ENCODE results near the gene CACNA1C.

CACNA1C gene

DNA sequence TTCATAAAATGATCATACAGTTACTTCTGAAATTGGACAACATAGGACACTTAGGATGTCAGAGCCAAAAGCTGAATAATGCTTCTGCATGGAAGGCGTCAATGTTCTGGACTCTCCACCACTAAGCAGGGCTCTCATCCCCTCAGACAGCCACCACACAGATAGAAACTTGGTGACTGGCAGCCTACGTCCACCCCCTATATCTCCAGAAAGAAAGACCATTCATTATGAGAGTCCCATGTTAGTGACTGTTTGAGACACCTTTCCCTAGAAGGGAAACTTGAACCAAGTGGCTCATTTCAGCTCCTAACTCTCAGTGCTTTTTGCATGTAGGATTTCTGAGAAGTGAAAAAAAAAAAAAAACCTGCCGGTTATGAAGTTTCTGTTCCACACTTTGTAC is 491.0 kb downstream of the CACNA1C start:
- no peak for DNase-seq

DNA sequence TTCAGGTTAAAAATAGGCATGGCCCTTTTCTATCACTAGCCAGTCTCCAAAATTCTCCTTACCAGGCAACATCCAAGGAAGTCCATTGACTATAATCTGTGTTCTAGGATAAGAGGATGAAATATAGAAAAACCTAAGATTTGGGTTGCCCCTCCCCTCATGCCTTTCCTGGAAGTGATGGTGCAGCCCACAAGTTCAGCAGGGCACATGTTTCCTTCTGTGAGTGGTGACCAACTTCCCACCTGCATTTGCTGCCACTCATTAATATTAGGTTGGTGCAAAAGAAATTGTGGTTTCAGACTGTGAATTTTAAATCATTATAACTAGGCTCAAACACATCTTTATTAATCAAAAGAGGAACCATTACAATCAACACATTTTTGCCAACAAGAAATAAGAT is 491.4 kb downstream of the CACNA1C start:
- no peak for DNase-seq

DNA sequence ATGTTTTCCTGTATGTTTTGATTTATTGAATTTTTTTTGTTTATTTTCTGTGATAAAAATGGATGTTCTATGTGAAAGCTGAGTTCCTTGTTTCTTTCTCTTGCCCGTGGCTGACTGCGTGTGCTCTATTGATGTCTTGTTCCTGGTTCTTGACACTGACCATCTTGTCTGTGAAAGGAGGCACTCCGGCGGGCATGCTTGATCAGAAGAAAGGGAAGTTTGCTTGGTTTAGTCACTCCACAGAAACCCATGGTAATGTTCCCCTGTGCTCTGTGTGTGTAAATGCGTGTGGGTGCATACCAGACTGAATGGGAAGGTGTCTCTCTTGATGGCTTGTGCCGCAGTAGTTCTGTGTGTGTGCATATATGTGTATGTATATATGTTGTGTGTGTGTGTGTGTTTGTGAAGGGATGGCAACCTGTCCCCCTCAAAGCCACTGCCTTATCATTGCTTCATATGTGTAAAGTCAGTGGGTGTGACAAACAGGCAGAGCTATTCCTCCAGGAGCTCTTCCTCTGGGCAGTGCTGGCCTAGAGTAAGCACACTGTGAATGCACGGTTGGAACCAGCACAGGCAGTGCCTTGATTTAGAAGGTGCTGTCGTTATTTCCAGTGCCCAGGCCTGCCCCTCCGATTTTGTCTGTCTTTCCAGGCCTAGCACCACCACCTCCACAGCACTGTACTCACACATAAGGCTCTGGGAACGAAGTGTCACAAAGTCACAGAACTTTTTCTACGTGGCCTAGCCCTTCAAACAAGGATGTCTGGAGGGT is 494.7 kb downstream of the CACNA1C start:
- no peak for DNase-seq

DNA sequence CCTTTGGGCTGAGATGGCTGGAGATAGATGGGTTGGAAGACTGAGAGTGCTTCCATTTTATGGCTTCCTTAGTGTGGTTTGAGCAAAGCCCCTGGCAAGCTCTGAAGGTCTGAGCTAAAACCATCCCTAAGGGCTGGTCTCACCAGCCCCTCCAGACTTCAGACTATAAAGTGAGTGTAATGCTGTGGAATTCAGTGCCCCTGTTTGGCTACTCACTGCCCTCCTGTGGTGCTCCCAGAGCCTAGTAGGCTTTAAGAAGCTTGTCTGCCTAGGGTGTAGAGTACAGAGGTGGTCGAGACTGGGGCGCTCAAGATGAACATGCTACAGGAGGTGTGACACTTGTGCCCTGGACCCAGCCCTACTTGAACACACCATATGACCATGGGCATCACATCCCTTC is 495.3 kb downstream of the CACNA1C start:
- DNase-seq: no peak

DNA sequence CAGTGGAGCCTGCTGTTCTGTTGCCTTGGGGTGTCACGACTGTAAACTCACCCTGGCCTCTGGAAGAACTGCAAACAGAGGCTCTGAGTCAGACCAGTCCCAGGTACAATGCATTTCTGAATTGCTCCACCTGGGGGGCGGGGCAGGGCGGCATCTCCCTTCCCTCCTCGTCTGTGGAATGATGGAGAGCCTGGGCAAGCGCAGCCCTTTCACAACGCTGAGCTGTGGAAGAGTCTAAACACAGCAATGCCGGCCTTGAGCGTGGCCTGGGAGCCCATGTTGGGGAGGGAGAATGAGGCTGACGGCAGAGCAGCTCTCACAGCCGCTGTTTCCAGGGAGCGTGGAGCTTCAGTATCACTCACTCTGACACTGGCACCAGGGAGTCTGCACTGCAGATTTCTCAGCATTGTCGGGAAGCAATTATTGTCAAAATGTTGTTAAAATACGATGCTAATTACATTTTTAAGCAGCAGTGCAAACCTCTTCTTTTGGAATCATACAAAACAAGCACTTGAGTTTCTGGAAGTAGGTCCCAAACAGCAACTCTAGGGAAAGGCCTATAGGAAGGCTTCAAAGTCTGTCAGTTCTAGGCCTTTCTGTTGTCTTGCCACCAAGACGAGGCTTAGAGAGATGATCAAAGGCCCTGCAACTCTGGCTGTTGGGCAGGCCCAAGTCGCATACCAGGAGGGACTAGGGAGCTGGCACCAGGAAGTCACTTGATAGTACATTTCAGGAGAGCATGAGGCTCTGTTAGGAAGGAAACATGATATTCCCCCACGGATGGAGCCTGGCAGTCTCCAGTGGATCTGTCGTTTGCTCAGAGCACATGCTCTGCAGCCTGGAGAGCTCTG is 498.0 kb downstream of the CACNA1C start:
- no peak for DNase-seq

DNA sequence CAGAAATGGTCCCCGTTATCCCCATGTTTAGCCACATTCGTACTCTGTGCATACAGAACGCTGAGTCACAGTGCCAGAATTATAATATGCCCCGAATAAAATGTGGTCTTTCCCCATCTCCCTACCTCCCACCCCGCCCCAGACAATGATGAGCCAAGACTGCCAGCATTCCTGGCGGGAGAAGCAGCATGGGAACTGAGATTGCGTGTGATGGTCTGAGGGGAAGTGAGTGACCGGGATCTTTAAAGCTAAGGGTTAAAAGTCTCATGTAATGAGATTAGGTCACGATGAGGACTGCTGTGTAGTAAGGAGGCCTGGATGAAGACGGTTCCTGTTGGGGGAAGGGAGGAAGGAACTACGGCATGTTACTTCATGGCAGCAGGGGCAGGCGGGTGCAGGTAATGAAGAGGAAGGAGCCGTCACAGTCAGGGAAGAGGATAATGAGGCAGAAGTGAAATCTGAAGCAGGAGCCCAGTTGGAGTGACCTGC is 498.7 kb downstream of the CACNA1C start:
- DNase-seq: no peak

DNA sequence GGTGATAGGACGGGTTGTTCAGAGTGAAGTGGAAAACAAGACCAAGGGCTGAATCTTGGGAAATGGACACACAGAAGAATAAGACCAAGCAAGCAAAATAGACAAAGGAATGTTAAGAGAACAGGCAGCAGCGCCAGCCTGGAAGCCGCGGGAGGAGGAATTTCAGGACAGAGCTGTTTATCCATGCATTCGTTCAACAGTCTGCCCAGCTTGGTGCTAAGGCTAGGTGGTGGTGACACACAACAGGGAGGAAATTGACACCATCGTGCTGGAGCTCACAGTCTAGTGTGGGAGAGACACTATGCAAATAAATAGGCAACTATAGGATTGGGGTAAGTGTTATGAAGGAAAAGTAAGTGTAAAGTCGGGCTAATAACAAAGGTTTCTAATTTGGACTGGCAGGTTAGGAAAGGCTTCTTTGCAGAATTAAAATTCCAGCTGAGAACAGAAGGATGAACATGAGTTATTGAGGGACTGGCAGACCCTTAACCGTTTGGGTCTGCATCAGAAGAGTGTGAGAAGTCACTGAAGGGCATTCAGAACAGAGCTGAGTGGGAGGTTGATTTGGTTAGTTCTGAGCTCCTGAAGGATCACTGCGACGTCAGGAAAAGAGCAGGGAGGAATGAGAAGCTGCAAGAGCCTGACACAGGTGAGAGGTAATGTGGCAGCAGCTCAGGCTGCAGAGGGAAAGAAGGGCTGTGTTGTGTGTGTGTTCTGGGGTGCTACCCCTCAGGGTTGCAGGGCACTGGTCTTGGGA is 499.4 kb downstream of the CACNA1C start:
- DNase-seq: no peak

DNA sequence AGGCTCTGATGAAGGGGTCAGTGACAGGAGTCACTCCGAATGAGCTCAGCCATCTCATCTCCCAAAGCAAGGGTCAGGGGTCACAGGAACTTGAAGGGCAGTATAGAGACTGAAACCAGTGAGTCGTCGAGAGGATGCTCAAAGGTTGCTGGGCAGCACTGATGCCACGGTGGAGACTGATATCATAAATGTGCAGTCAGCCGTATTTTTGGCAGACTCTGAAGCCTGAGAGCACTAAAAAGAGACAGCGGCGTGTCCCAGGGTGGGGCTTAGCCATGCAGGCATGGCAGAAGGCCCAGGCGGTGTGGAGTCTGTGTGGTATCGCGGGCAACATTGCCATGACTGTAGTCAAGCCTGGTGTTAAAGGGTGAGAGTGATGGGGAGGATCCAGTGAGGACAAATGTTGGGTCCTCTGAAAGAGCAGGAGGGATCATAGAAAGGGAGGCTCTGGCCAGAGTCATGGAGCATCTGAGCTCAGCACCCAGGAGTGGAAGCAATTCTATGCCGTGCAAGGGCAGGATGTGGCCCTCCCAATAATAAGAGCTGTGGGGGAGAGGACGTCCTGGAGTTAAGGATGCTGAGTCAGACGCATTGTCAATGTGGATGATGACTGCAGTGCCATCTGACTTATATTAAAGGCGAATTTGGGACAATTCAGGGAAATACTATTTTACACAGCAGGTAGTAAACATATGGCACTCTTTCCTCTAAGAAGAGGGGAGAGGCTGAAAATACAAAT is 500.8 kb downstream of the CACNA1C start:
- no peak for DNase-seq

DNA sequence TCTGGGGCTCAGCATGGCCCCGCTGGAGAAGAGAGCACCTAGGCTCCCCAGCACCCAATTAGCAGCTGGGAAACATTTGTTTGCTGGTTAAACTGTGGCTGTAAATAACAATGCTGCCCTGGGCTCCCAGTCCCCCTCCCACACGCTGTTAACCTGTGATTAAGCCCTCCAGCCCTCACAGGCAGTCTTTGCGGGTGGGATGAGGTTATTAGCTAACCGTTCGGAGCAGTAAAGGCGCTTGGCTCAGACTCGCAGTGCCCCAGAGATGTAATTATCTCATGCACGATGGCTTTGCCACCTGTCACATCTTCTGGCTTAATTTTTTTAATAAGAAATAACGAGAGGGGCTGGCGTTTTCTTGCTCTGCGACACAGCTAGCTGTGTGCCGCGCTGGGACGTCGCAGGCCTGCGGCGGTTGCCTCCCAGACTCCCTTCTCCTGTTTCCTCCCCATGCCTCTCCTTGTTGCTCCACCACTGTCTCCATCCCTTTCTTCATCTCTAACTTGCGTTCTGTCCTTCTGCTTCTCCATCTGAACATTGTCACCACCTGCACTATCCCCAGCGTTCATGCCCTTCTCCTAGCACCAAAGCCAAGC is 502.8 kb downstream of the CACNA1C start:
- no peak for DNase-seq

DNA sequence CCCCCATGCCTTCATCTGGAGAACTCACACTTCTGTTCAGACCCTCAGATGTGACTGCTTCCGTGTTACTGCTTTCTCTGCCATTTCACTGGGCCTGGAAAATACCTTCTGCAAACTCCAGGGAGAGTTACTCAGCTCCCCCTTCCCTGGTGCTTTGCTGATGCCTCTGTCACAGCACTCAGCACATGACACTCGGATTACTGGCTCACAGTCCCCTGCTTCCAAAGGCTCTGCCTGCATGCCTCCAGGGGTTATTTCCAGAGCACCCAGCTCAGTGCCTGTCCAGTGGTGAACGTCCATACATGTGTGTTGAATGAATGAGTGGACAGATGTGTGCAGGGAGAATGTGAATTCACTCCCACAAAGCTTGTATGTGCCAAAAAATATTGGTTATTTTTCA is 504.8 kb downstream of the CACNA1C start:
- DNase-seq: no peak

DNA sequence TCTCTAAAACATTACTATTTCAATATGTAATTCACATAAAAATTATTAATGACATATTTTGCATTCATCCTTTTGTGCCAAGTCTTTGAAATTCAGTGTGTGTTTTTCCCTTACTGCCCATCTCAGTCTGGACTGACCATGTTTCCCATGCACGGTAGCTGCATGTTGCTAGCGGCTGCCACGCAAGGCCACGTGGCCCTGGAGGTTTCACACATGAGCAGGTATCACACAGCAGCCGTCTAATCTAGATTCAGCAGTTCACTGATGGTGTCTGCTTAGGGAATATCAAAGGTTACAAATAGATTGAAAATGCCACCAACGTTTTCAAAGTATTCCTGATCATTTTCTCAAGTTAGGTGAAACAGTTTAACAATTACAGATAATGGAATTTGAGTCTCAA is 507.1 kb downstream of the CACNA1C start:
- no peak for DNase-seq

DNA sequence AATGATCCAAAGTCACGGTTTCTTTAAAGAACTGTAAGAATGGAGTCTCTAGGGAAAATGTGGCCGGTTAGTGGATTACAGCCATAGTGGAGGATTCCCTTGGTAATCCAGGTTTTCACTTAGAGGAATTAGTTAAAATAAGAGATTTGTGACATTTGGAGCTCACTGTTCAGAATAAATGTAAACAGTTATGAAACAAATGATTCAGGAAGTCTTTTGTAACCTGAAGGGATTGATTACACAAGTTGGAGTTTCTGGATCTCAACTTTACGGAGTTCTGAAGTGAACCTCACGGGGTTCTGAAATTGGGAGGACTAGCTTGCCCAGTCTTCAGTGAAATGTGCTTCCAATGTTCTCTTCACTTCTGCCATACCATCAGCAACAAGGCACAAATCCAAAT is 507.6 kb downstream of the CACNA1C start:
- no peak for DNase-seq

DNA sequence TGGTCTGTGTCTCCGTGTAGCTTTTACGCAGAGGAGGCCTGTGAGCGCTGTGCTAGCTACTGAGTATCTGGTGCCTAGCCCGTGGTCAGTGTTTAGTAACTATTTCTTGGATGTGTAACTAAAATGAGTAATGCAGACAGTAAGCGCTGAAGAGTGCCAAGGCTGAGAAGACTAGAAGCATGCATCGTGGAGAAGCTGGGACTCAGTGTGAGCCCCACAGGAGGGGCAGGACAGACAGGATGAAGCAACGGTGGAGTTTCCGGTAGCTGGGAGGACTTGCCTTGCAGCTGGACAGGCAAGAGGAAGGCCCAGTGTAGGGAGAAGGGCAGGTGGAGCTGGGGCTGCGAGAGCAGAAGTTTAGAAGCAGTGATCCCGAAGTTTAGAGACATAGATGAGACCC is 508.6 kb downstream of the CACNA1C start:
- DNase-seq: no peak

DNA sequence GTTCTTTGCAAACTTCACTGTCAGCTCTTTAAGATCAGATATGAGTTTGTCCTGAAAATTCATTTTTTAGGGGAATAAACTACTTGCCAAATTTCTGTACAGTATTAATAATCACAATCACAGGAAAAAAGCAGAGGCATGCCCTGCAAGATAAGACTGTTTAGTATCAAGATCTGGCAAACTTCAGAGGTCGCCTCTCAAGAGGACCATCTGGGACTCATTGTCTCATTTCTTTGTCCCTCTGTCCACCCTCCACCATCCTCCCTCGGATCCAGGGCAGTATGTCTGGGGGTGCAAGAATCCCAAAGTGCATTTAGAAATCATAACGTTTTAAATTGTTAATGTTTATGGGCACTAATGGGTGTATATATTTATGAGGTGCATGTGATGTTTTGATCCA is 509.6 kb downstream of the CACNA1C start:
- DNase-seq: no peak

DNA sequence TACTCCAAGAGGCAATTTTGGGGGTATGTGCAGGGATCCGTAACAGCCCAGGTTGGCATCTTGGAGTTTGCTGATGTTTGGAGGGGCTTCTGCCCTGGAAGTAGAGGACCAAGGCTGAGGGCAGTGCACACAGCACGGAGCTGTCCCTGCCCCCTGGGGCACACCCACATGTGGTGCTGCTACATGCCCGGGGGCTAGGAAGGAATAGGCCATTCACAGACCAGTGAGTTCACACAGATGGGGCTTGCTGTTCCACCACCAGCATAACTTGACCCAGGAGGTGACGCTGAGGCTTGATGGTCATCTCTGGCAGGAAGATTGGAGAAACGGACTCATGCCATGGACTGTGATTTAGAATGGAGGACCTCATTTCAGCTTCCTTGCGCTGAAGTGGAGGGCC is 510.9 kb downstream of the CACNA1C start:
- no peak for DNase-seq

DNA sequence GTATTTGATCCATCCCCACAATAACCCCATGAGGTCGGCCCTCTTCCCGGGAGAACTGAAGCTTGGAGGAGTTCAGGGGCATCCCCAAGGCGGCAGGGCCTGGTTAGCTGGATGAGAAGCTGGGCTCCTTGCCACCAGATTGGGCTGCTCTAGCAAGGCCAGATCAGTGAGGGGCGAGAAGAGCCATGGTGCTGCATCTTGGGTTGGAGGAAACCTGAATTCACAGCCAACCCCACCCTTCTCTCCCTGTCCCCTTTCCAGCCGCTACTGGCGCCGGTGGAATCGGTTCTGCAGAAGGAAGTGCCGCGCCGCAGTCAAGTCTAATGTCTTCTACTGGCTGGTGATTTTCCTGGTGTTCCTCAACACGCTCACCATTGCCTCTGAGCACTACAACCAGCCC is 513.4 kb downstream of the CACNA1C start:
- DNase-seq: no peak

DNA sequence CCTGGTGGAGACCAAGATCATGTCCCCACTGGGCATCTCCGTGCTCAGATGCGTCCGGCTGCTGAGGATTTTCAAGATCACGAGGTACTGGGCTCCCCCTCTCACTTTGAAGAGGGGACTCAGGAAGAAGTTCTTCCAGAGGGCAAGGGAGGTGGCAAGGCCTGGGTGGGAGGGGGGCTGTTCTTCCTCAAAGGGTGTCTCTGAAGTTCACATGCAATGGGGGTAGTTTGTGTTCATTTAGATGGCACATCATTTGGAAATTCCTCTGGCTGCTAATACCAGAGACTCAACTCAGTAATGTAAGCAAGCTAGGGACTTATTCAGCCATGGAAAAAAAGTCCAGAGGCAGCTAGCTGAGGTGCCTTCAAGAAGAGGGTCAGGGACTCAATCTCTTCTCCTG is 514.9 kb downstream of the CACNA1C start:
- DNase-seq: no peak

DNA sequence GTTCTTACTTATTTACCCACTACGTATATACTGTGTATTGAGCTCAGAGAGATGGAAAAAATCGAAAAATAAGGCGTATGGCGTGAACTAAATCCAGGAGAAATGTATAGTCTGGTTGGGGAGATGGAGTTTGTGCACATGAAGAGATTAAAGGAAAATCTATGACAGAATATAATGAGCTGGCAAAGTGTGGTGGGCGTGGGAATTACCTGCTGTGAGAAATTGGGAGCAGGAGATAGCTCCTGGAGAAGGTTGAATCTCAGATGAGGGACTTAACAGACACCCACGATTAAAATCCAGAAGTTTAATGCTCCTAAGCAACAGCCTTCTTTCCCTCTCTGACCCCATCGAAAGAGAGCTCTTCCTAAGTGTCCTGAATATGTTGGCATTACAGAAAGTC is 517.8 kb downstream of the CACNA1C start:
- no peak for DNase-seq

DNA sequence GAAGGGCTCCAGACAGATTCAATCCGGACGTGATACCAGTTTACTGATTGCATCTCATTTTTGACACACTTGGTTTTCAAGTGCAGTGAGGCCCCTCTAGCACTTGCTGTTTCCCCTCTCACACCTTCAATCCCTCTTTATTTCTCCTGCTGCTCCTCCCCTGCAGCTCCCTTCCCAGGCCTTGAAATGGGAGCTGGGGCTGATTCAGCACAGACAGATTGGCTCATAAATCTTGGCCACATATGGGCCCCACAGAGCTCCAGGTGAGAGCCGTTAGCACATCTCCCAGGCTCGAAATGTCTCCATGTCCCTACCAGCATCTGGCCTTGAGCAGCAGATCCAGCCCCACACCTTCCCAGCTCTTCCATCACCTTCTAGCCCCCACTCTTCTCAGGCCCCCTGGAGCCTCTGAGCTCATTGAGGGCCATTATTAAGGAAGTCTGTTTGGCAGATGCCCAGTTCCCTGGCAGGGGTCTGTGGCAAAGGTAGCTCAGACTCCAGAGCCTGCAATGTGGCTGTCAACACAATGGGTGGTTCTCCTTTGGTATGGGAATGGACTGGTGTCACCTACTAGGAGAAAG is 521.7 kb downstream of the CACNA1C start:
- no peak for DNase-seq

DNA sequence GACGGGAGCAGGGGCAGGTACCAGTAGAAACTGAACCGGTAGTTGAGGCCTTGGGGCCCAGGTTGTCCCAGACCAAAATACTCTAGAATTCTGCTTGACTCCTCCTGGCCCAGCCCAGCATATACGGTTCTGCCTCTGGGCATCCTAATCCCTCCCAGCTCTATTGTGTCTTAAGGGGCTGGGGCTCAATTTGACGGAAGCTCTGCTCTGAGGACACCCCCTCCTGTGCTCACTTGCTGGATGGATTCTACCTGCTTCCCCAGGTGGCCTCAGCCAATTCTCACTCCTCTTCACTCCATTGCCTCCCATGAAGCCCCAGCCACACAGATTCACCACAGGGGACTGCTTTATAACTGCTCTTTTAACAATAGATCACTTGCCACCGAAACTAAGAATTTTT is 522.5 kb downstream of the CACNA1C start:
- DNase-seq: no peak

DNA sequence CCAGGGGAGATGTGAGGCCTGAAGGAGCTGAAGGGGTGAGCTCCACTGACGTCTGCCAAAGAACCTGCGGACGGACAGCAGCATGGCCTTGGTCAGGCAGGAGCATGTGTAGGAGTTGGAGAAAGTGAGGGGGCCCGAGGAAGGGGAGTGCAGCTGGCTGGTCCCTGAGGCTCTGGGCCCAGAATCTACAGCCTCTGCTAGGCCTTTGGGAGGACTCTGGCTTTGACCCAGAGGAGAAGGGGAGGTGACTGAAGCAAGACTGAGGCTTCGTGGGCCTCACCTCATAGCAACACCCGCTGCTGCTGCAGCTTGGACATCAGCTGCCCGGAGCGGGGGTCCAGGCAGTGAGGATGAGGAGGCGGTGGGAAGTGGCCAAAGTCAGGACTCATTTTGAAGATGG is 525.4 kb downstream of the CACNA1C start:
- DNase-seq: no peak

DNA sequence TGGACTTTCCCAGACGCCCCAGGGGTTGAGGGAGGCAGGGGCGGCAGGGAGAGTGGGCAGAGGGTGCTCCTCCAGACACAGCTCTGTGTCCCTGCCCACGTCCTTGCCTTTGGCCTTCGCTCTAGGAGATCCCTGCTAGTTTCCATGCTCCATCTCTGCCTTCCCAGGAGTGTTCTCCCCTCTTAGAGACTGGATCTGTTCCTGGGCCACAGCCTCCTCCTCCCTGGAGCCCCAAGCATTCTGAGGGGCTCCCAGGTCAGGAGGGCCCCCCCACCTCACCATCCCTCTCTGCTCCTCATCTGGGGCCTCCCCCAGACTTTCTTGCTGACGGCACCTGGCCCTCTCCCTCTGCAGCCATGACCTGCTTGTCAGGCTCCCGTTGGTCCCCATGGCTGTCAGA is 526.0 kb downstream of the CACNA1C start:
- DNase-seq: no peak
